CD4-positive, CD25-positive, alpha-beta regulatory T cell (primary cell): ENCODE data around the gene COL4A3. TPM values are rescaled to one million over a fixed set of nuclear protein-coding genes. Genes with fewer than 3 reads are reported as not detected.

Experiments
- ATAC-seq, 2 donors: fragments of 150-1000 bp; cut with Tn5 transposase; one replicate each; pipeline ENCODE4 v1.10.0; 2021; ENCODE audit warnings: low read depth in 2 of 2, moderate number of reproducible peaks in 2 of 2, moderate library complexity in 1 of 2
- DNase-seq, 3 donors: peaks; one replicate each; pipeline versions ENCODE4 v3.0.0 to v3.0.0-alpha.2; 2012 to 2022; ENCODE audit warnings: mixed read lengths in 1 of 3
- H3K27ac ChIP-seq: one replicate; pipeline ENCODE4 v1.7.0; 2013; ENCODE audit warnings: mild to moderate bottlenecking, low read length; ENCODE audit not compliant: insufficient read depth, poor library complexity, severe bottlenecking
- H3K27me3 ChIP-seq: one replicate; pipeline ENCODE4 v1.7.0; 2013; ENCODE audit warnings: low read length; ENCODE audit not compliant: control insufficient read depth, insufficient read depth
- H3K36me3 ChIP-seq: one replicate; pipeline ENCODE4 v1.7.0; 2013; ENCODE audit warnings: mild to moderate bottlenecking, low read length, moderate library complexity; ENCODE audit not compliant: control insufficient read depth, insufficient read depth
- H3K4me1 ChIP-seq: 2 replicates; pipeline ENCODE4 v1.7.0; 2013; ENCODE audit warnings: mild to moderate bottlenecking, low read length; ENCODE audit not compliant: insufficient read depth, control insufficient read depth, poor library complexity, severe bottlenecking
- H3K4me3 ChIP-seq: one replicate; pipeline ENCODE4 v1.7.0; 2013; ENCODE audit warnings: low read depth, mild to moderate bottlenecking, low read length, moderate library complexity
- H3K9me3 ChIP-seq, 2 experiments: 1 replicate in 1 of 2; 2 replicates in 1 of 2; pipeline ENCODE4 v1.7.0; 2013; ENCODE audit warnings: low read length in 2 of 2, mild to moderate bottlenecking in 1 of 2, moderate library complexity in 1 of 2; ENCODE audit not compliant: control insufficient read depth in 2 of 2
- H3K27ac Mint-ChIP-seq, 3 donors: one replicate each; pipeline ENCODE4 v1.8.0; 2020 to 2022; ENCODE audit warnings: mild to moderate bottlenecking in 3 of 3, mixed read lengths in 3 of 3, moderate library complexity in 2 of 3
- H3K27me3 Mint-ChIP-seq: one replicate; pipeline ENCODE4 v1.8.0; 2022; ENCODE audit warnings: mild to moderate bottlenecking, mixed read lengths
- H3K36me3 Mint-ChIP-seq: one replicate; pipeline ENCODE4 v1.8.0; 2020; ENCODE audit warnings: mixed read lengths
- H3K4me1 Mint-ChIP-seq, 4 donors: one replicate each; pipeline ENCODE4 v1.8.0; 2020 to 2022; ENCODE audit warnings: mixed read lengths in 4 of 4, mild to moderate bottlenecking in 1 of 4
- H3K4me3 Mint-ChIP-seq, 4 donors: one replicate each; pipeline ENCODE4 v1.8.0; 2020 to 2022; ENCODE audit warnings: mild to moderate bottlenecking in 4 of 4, mixed read lengths in 4 of 4, moderate library complexity in 3 of 4
- H3K9me3 Mint-ChIP-seq, 7 donors: one replicate each; pipeline ENCODE4 v1.8.0; 2020 to 2022; ENCODE audit warnings: mixed read lengths in 7 of 7, mild to moderate bottlenecking in 3 of 7, moderate library complexity in 2 of 7
- polyA plus RNA-seq, 4 donors: library from polyadenylated mRNA; unstranded; fragments of 300-500 nt; fragmentation: Illumina TruSeq; gene quantifications; one replicate each; pipeline ENCODE4 v1.2.3, GENCODE V29; 2021
- total RNA-seq: library from RNA; stranded (reverse); gene quantifications from one replicate; pipeline ENCODE4 v1.2.3, GENCODE V29; 2022

The COL4A3 gene
- total and polyA plus RNA-seq, 5 donors from 2014 or later: not detected

- ATAC-seq (no peak), DNase-seq (no peak)
- Mint-ChIP-seq H3K36me3 (no peaks in the 10 kb centered on the region), H3K4me1 (no peaks in the 10 kb centered on the region), H3K27ac (no peak overlapping the region), H3K4me3 (no peak overlapping the region), H3K9me3 (no peaks in the 10 kb centered on the region), H3K27me3 (peaks cover 12% of the 10 kb centered on the region)
- Histone ChIP-seq H3K27me3 (no peaks in the 10 kb centered on the region), H3K4me3 (no peak overlapping the region), H3K36me3 (no peaks in the 10 kb centered on the region), H3K27ac (no peak overlapping the region), H3K4me1 (no peaks in the 10 kb centered on the region), H3K9me3 (no peaks in the 10 kb centered on the region)
These were observed 132.4 kb downstream of the COL4A3 start for GRCh38 chr2:227296671-227297405.

GRCh38 chr2:227301523-227301922, 137.1 kb downstream of the COL4A3 start:
- Histone ChIP-seq H3K27ac (no peak overlapping the region), H3K9me3 (no peaks in the 10 kb centered on the region), H3K27me3 (no peaks in the 10 kb centered on the region), H3K4me1 (no peaks in the 10 kb centered on the region), H3K36me3 (no peaks in the 10 kb centered on the region), H3K4me3 (no peak overlapping the region)
- Mint-ChIP-seq H3K4me3 (no peak overlapping the region), H3K27ac (no peak overlapping the region), H3K27me3 (peaks cover 4% of the 10 kb centered on the region), H3K4me1 (no peaks in the 10 kb centered on the region), H3K9me3 (no peaks in the 10 kb centered on the region), H3K36me3 (no peaks in the 10 kb centered on the region)
- ATAC-seq (no peak), DNase-seq (no peak)

DNA sequence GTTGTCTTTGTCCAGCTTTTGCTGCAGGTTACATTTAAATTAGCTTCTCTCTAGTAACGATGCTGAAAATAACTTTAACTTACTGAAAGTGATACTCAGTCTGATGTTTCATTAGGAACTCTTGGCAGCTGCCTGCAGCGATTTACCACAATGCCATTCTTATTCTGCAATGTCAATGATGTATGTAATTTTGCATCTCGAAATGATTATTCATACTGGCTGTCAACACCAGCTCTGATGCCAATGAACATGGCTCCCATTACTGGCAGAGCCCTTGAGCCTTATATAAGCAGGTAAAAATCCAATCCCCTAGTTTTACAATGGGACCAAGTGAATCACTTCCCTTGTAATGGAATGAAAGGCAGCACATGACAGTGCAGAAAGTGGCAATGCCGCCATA, 144.4 kb downstream of the COL4A3 start:
- Histone ChIP-seq H3K27ac (no peak overlapping the region), H3K4me1 (no peaks in the 10 kb centered on the region), H3K4me3 (no peak overlapping the region), H3K9me3 (no peaks in the 10 kb centered on the region), H3K36me3 (no peaks in the 10 kb centered on the region), H3K27me3 (peaks cover 9% of the 10 kb centered on the region)
- peak overlapping the region in 1 of 3 donors; percentile 12 for H3K27ac Mint-ChIP-seq
- ATAC-seq (no peak), DNase-seq (no peak)
- no peaks in the 10 kb centered on the region for H3K36me3 Mint-ChIP-seq
- no peaks in the 10 kb centered on the region for H3K9me3 Mint-ChIP-seq
- no peak overlapping the region for H3K4me3 Mint-ChIP-seq
- no peaks in the 10 kb centered on the region for H3K27me3 Mint-ChIP-seq
- H3K4me1 Mint-ChIP-seq: no peaks in the 10 kb centered on the region

- no peak for ATAC-seq
- Mint-ChIP-seq H3K9me3 (peaks cover 0 to 1% (median 0%) of the 10 kb centered on the region in 7 donors), H3K4me3 (no peak overlapping the region), H3K4me1 (no peaks in the 10 kb centered on the region), H3K27me3 (peaks cover 4% of the 10 kb centered on the region), H3K36me3 (no peaks in the 10 kb centered on the region), H3K27ac (no peak overlapping the region)
- H3K4me3 ChIP-seq: no peak overlapping the region
- no peaks in the 10 kb centered on the region for H3K9me3 ChIP-seq
- H3K27ac ChIP-seq: no peak overlapping the region
- H3K4me1 ChIP-seq: no peaks in the 10 kb centered on the region
- no peak for DNase-seq
- no peaks in the 10 kb centered on the region for H3K36me3 ChIP-seq
- H3K27me3 ChIP-seq: peaks cover 9% of the 10 kb centered on the region
These were observed 146.3 kb downstream of the COL4A3 start for GRCh38 chr2:227310756-227311110.

DNA sequence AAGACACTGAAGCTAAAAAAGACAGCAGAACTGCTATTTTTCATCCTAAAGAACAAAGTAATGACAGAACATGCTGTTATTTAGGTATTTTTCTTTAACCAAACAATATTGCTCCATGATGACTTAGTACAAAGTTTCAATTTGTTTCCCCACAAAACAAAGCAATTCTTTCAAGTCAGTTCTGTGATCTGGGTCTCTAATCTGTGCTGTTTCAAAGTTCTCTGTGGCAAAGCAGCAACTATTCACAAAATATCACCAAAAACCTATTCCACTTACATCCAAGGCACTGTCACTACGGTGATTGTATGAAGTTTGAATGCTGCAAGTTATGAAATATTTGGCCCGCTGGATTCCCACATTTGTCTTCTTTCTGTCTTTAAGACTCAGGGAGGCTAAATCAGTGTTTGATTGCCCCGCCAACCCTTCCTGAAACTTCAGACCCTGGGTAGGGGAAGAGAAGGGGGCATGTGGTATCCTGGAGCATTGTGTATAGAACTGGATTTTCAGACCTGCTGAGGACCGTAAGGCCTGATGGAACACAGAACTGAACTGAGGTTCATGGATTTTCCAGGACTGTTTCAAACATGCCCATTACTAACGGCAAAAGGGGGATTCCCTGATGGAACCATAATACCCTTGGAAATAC, 147.6 kb downstream of the COL4A3 start:
- DNase-seq (no peak), ATAC-seq (no peak)
- Mint-ChIP-seq H3K4me1 (no peaks in the 10 kb centered on the region), H3K9me3 (peaks cover 0 to 3% (median 1%) of the 10 kb centered on the region in 7 donors), H3K36me3 (no peaks in the 10 kb centered on the region), H3K27me3 (peaks cover 4% of the 10 kb centered on the region), H3K4me3 (no peak overlapping the region), H3K27ac (no peak overlapping the region)
- Histone ChIP-seq H3K27ac (no peak overlapping the region), H3K9me3 (no peaks in the 10 kb centered on the region), H3K36me3 (no peaks in the 10 kb centered on the region), H3K27me3 (peaks cover 9% of the 10 kb centered on the region), H3K4me3 (no peak overlapping the region), H3K4me1 (no peaks in the 10 kb centered on the region)

- H3K36me3 Mint-ChIP-seq: no peaks in the 10 kb centered on the region
- Histone ChIP-seq H3K27me3 (peaks cover 9% of the 10 kb centered on the region), H3K4me1 (no peaks in the 10 kb centered on the region), H3K27ac (no peak overlapping the region), H3K9me3 (peaks cover 0 to 3% of the 10 kb centered on the region in 2 experiments), H3K36me3 (no peaks in the 10 kb centered on the region), H3K4me3 (no peak overlapping the region)
- H3K27ac Mint-ChIP-seq: no peak overlapping the region
- no peak overlapping the region for H3K4me3 Mint-ChIP-seq
- peaks cover under 1 to 9% (median 4%) of the 10 kb centered on the region in 7 donors for H3K9me3 Mint-ChIP-seq
- ATAC-seq: no peak
- peaks cover 7% of the 10 kb centered on the region for H3K27me3 Mint-ChIP-seq
- H3K4me1 Mint-ChIP-seq: no peaks in the 10 kb centered on the region
- no peak for DNase-seq
These were observed 148.2 kb downstream of the COL4A3 start for GRCh38 chr2:227312579-227312978.

- H3K27ac ChIP-seq: no peak overlapping the region
- H3K9me3 ChIP-seq: peaks cover 0 to 5% of the 10 kb centered on the region in 2 experiments
- no peaks in the 10 kb centered on the region for H3K36me3 ChIP-seq
- peaks cover 9% of the 10 kb centered on the region for H3K27me3 ChIP-seq
- H3K27me3 Mint-ChIP-seq: peaks cover 12% of the 10 kb centered on the region
- H3K4me3 Mint-ChIP-seq: no peak overlapping the region
- peaks cover 2 to 11% (median 5%) of the 10 kb centered on the region in 7 donors for H3K9me3 Mint-ChIP-seq
- H3K4me1 ChIP-seq: no peaks in the 10 kb centered on the region
- no peak overlapping the region for H3K27ac Mint-ChIP-seq
- no peak for ATAC-seq
- no peaks in the 10 kb centered on the region for H3K4me1 Mint-ChIP-seq
- H3K4me3 ChIP-seq: no peak overlapping the region
- H3K36me3 Mint-ChIP-seq: no peaks in the 10 kb centered on the region
- no peak for DNase-seq
These were observed 148.9 kb downstream of the COL4A3 start for GRCh38 chr2:227313310-227313709.

DNA sequence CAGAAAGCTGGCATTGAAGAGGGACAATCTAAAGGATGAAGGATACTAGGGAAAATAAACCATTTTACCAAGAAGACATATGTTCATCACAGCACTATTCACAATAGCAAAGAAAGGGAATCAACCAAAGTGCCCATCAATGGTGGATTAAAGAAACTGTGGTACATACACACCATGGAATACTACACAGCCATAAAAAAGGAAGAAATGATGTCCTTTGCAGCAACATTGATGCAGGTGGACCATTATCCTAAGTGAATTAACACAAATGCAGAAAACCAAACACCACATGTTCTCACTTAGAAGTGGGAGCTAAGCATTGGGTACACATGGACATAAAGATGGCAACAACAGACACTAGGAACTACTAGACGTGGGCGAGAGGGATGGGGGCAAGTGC, 153.4 kb downstream of the COL4A3 start:
- H3K4me1 ChIP-seq: no peaks in the 10 kb centered on the region
- no peak for ATAC-seq
- peaks cover 2% of the 10 kb centered on the region for H3K27me3 ChIP-seq
- no peak for DNase-seq
- H3K36me3 ChIP-seq: no peaks in the 10 kb centered on the region
- peaks cover 0 to 7% (median 1%) of the 10 kb centered on the region in 4 donors for H3K4me1 Mint-ChIP-seq
- H3K9me3 Mint-ChIP-seq: peaks cover 2 to 11% (median 6%) of the 10 kb centered on the region in 7 donors
- H3K4me3 ChIP-seq: no peak overlapping the region
- H3K27ac ChIP-seq: no peak overlapping the region
- no peak overlapping the region for H3K4me3 Mint-ChIP-seq
- H3K9me3 ChIP-seq: peaks cover 0 to 5% of the 10 kb centered on the region in 2 experiments
- H3K27ac Mint-ChIP-seq: no peak overlapping the region
- H3K36me3 Mint-ChIP-seq: peaks cover 2% of the 10 kb centered on the region
- H3K27me3 Mint-ChIP-seq: peaks cover 28% of the 10 kb centered on the region
